ENCODE measurements around the gene FAM217B. TPM values are rescaled to one million over a fixed set of nuclear protein-coding genes. Genes with fewer than 3 reads are reported as not detected.

Gene FAM217B
- total RNA-seq, 4 donors from 2014 or later: 9.4 to 15.9 (median 12.9) TPM

DNA sequence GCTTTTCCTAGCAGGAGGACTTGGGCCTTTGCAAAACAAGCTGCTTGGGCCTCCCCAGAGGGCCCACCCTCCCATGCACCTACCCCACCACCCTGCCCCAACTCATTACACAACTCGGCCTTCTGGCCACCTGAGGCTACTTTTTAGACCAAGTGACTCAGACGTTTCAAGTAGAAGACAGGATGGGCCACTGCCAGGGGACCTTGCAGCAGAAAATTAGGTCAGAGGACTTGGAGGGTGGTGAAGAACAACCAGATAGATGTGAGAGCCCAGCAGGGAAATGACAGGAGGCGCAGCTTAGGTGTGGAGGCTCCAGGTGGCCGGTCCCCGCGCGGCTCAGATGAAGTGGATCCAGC, 1.5 kb upstream of the FAM217B start:
- peak; percentile 59 to 61 for DNase-seq
- Histone ChIP-seq H3K4me1 (peaks cover 17 to 25% of the 10 kb centered on the region in 2 donors), H3K27me3 (no peaks in the 10 kb centered on the region), H3K4me3 (replicated peaks in 1 of 3) (no peak overlapping the region), H3K9me3 (no peaks in the 10 kb centered on the region), H3K27ac (no peak overlapping the region), H3K36me3 (peaks cover 3 to 5% of the 10 kb centered on the region in 2 donors)
- WGBS, 2 donors: 75 to 80% methylated on average over 7 of the region's 7 CpGs
- TF ChIP-seq, protein P1, sequence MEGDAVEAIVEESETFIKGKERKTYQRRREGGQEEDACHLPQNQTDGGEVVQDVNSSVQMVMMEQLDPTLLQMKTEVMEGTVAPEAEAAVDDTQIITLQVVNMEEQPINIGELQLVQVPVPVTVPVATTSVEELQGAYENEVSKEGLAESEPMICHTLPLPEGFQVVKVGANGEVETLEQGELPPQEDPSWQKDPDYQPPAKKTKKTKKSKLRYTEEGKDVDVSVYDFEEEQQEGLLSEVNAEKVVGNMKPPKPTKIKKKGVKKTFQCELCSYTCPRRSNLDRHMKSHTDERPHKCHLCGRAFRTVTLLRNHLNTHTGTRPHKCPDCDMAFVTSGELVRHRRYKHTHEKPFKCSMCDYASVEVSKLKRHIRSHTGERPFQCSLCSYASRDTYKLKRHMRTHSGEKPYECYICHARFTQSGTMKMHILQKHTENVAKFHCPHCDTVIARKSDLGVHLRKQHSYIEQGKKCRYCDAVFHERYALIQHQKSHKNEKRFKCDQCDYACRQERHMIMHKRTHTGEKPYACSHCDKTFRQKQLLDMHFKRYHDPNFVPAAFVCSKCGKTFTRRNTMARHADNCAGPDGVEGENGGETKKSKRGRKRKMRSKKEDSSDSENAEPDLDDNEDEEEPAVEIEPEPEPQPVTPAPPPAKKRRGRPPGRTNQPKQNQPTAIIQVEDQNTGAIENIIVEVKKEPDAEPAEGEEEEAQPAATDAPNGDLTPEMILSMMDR (IDR thresholded peaks at IDR 0.05): no peak
- TF ChIP-seq POLR2A (IDR thresholded peaks at IDR 0.05): no peak
- intact Hi-C loops (cut with DNase I): no loop called here

- Histone ChIP-seq H3K4me1 (peaks cover 17 to 25% of the 10 kb centered on the region in 2 donors), H3K27ac (peak overlapping the region; percentile 91 to 93 (median 92)), H3K27me3 (no peaks in the 10 kb centered on the region), H3K4me3 (replicated peaks in 1 of 3) (peak overlapping the region; percentile 67 to 81 (median 70)), H3K36me3 (peaks cover 9 to 11% of the 10 kb centered on the region in 2 donors), H3K9me3 (no peaks in the 10 kb centered on the region)
- DNase-seq: peak in 1 of 2 donors; percentile 20
- intact Hi-C loops (cut with DNase I): no loop called here
- TF ChIP-seq, protein P1 (IDR thresholded peaks at IDR 0.05): no peak
- TF ChIP-seq POLR2A (IDR thresholded peaks at IDR 0.05): no peak
- WGBS, 2 donors: 66 to 92% methylated on average over 27 to 43 of the region's 104 CpGs
These were observed 924 bp upstream of the FAM217B start for GRCh38 chr20:59939052-59939878.

- DNase-seq: peak; percentile 39 to 44
- no peaks in the 10 kb centered on the region for H3K27me3 ChIP-seq
- peaks cover 17 to 25% of the 10 kb centered on the region in 2 donors for H3K4me1 ChIP-seq
- TF ChIP-seq, protein P1 (IDR thresholded peaks at IDR 0.05): no peak
- TF ChIP-seq POLR2A (IDR thresholded peaks at IDR 0.05): no peak
- 0 to 2% methylated on average over 1 to 12 of the region's 24 CpGs for WGBS, 2 donors
- H3K36me3 ChIP-seq: peaks cover 14 to 16% of the 10 kb centered on the region in 2 donors
- peak overlapping the region; percentile 91 to 93 (median 92) for H3K27ac ChIP-seq
- H3K4me3 ChIP-seq (replicated peaks in 1 of 3): peak overlapping the region; percentile 67 to 81 (median 70)
- no peaks in the 10 kb centered on the region for H3K9me3 ChIP-seq
- intact Hi-C loops (cut with DNase I): no loop called here
These were observed 385 bp upstream of the FAM217B start for GRCh38 chr20:59939879-59940128.

- no peak for TF ChIP-seq POLR2A (IDR thresholded peaks at IDR 0.05)
- TF ChIP-seq, protein P1 (IDR thresholded peaks at IDR 0.05): no peak
- Histone ChIP-seq H3K27ac (peak overlapping the region; percentile 91 to 93 (median 92)), H3K4me1 (peaks cover 17 to 25% of the 10 kb centered on the region in 2 donors), H3K36me3 (peaks cover 15 to 18% of the 10 kb centered on the region in 2 donors), H3K4me3 (replicated peaks in 1 of 3) (peak overlapping the region in 2 of 3 donors; percentile 26 to 67), H3K9me3 (no peaks in the 10 kb centered on the region), H3K27me3 (no peaks in the 10 kb centered on the region)
- DNase-seq: no peak
- WGBS, 2 donors: 0% methylated on average over 4 of the region's 4 CpGs
- intact Hi-C loops (cut with DNase I): no loop called here
These were observed 736 bp downstream of the FAM217B start for GRCh38 chr20:59940956-59941294.

GRCh38 chr20:59942245-59942644, 2.1 kb downstream of the FAM217B start:
- no peak overlapping the region for H3K27ac ChIP-seq
- WGBS, 2 donors: 85 to 91% methylated on average over 2 of the region's 2 CpGs
- no peaks in the 10 kb centered on the region for H3K27me3 ChIP-seq
- H3K4me3 ChIP-seq (replicated peaks in 1 of 3): no peak overlapping the region
- no peaks in the 10 kb centered on the region for H3K9me3 ChIP-seq
- peaks cover 17 to 25% of the 10 kb centered on the region in 2 donors for H3K4me1 ChIP-seq
- H3K36me3 ChIP-seq: peaks cover 15 to 18% of the 10 kb centered on the region in 2 donors
- intact Hi-C loops (cut with DNase I): no loop called here
- TF ChIP-seq POLR2A (IDR thresholded peaks at IDR 0.05): no peak
- TF ChIP-seq, protein P1 (IDR thresholded peaks at IDR 0.05): no peak
- DNase-seq: no peak
